Activated CD4-positive, alpha-beta T cell treated with anti-CD3 and anti-CD28 coated beads, Interleukin-2, amount 50 U/mL, for 24 hours (primary cell): ENCODE measurements around the gene KLK4.

ENCODE experiments used
- DNase-seq, 2 donors: peaks; one replicate each; pipeline ENCODE4 v3.0.0-alpha.2; 2020; ENCODE audit warnings: low read depth in 1 of 2, low spot score in 1 of 2

KLK4 gene

GRCh38 chr19:50911206-50912101, at the start of gene KLK4:
TSS of gene KLK4 (minus strand) at chr19:50911395. CDS start at chr19:50910738, 657 bp downstream.
- DNase-seq: no peak

DNA sequence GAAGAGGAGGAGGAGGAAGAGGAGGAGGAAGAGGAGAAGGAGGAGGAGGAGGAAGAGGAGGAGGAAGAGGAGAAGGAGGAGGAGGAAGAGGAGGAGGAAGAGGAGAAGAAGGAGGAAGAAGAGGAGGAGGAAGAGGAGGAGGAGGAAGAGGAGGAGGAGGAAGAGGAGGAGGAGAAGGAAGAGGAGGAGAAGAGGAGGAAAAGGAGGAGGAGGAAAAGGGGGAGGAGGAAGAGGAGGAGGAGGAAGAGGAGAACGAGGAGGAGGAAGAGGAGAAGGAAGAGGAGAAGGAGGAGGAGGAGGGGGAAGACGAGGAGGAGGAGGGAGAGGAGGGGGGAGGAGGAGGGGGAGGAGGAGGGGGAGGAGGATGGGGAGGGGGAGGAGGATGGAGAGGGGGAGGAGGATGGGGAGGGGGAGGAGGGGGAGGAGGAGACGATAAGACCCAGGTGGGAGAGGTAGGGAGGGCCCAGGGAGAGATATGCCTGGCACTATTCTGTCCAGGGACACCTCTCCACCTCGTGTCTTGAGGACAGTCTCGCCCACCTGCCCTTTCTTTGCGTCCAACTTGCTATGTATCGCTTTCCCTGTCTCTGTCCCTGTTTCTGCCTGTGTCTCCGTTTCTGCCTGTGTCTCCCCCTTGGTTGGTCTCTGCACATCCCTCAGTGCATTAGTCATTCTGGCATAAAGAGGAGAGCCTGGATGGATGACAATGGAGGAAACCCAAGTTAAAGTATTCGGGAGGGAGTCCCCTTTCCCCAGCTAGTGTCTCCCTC, 48.7 kb upstream of the KLK4 start:
- no peak for DNase-seq

- DNase-seq: no peak
These were observed 46.4 kb upstream of the KLK4 start for GRCh38 chr19:50957587-50957986.

DNA sequence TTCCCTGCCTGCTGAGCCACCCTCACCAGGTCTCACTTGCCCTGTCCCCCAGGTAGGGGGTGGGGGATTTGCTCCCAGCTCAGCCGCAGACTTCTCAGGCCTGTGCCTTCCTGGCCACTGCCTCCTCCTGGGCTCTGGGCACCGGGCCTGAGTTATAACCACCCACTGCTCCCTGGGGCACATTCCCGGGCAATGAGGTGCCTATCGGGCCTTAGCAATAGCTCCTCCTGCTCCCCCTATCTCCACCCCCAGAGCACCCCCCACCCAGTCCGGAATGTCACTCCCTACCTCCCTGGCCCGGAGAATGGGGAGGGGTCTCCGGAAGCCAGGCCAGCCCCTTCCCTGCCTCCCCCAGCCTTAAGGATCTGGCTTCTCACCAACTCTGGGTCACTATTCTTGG, 41.7 kb upstream of the KLK4 start, which contains the start of gene KLK5:
Gene KLK5 (minus strand): TSS at position 129 of the 400 bp plus-strand sequence. CDS start 381 bp downstream, outside the sequence.
- DNase-seq: no peak

- DNase-seq: no peak
These were observed 38.7 kb upstream of the KLK4 start for GRCh38 chr19:50949861-50950260.

GRCh38 chr19:50947123-50947522, 35.9 kb upstream of the KLK4 start:
- DNase-seq: no peak

- DNase-seq: no peak
These were observed 33.6 kb upstream of the KLK4 start for GRCh38 chr19:50944795-50945194.

DNA sequence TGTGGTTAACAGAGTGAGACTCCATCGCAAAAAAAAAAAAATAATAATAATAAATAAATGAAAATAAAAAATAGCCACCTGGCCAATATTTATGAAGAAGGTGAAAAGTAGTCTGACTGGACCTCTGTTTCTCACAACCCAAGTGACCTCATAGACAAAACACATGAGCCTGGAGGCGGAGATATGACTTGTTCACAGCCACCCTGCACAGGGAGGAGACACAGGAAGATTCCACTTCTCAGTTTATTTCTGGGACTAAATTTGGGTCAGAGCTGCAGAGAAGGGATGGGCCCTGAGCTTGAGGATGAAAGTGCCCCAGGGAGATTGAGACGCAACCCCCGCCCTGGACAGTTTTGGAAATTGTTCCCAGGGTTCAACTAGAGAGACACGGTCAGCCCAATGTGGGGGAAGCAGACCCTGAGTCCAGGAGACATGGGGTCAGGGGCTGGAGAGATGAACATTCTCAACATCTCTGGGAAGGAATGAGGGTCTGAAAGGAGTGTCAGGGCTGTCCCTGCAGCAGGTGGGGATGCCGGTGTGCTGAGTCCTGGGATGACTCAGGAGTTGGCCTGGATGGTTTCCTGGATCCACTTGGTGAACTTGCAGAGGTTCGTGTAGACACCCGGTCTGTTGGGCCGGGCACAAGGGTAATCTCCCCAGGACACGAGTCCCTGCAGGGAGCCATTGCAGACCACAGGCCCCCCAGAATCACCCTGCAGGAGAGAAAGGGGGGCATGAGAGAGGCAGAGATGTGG, 32.1 kb upstream of the KLK4 start:
- no peak for DNase-seq

DNA sequence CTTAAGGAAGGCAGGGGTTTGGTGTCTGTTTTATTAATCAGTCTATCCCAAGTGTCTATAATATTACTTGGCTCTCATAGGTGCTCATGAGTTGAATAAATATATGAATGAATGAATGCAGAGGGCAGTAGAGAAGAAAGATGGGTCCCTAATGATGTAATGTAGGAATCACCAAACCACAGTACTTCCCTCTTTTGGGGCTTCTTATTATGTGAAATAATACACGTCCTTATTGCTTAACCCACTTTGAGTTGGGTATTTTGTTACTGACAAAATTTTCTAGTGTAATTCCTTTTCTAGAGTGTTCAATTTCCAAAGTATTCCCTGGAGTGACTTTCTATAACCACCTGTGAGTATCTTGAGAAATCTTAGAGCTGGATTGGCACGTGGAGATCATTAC, 28.4 kb upstream of the KLK4 start:
- no peak for DNase-seq

GRCh38 chr19:50933640-50934039, 22.4 kb upstream of the KLK4 start:
- DNase-seq: no peak

DNA sequence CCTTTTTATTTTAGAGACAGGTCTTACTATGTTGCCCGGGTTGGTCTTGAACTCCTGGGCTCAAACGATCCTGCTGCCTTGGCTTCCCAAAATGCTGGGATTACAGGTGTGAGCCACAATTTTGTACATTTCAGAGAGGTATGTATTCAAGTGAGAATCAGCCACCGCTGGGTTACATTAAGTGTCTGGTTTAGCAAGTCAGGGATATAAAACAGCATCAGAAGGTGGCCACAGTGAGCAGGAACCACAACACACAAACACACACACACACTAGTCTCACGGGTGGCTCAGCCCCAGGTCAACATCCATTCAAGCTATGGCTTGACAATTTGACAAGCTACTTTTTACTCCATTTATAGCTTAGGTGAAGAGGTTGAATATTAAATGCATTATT, 21.5 kb upstream of the KLK4 start:
- no peak for DNase-seq

DNA sequence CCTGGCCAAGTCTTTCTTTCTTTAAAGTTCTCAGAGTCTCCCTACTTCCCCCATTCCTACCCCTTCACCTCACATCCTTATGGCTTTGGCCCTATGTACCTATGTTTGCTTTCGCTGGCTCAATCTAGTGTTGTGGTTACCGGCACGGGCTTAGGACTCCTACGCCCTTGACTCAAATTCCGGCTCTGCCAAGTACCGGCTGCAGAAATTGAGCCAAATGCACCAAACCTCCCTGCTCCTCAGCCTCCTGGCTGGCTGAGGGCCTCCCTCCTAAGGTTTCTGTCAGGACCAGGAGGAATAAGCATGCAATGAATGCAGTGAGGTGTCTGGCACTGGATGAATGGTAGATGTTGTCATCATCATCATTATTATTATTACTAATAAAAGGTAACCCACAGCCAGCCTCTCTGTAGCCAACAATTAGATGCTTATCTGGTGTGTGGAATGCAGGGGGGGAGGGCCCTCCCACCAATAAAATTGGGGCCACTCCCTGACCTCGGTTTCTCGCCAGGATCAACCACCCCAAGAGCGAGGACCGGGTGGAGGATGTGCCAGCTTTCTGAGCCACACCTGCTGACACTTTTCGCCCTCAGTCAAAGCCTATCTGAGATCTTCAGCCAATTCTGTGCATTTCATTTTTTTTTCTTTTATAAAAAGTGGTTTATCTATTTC, 21.0 kb upstream of the KLK4 start:
- DNase-seq: no peak

- DNase-seq: no peak
These were observed 19.8 kb upstream of the KLK4 start for GRCh38 chr19:50931023-50931422.

GRCh38 chr19:50928831-50929230, 17.6 kb upstream of the KLK4 start:
- no peak for DNase-seq

GRCh38 chr19:50926144-50926543, 14.9 kb upstream of the KLK4 start:
- no peak for DNase-seq

- no peak for DNase-seq
These were observed 14.5 kb upstream of the KLK4 start for GRCh38 chr19:50925734-50926133.

DNA sequence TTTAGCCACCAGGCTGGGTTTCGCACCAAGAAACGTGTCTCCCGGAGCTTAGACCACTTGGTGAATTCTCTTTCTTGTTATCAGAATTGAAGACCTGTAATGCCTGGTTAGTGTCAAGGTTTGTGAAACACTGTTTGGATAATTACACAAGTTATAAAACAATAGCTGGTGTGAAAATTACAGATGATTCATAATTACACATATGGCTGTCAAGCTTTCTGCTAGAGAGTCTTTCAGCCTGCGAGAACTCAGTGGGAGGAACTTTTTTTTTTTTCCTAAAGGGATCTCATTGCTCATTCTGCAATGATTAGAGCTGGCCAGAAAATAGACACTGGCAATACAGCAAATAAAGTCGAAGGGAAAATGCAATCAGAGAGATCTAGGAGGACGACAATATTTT, 13.4 kb upstream of the KLK4 start:
- no peak for DNase-seq

DNA sequence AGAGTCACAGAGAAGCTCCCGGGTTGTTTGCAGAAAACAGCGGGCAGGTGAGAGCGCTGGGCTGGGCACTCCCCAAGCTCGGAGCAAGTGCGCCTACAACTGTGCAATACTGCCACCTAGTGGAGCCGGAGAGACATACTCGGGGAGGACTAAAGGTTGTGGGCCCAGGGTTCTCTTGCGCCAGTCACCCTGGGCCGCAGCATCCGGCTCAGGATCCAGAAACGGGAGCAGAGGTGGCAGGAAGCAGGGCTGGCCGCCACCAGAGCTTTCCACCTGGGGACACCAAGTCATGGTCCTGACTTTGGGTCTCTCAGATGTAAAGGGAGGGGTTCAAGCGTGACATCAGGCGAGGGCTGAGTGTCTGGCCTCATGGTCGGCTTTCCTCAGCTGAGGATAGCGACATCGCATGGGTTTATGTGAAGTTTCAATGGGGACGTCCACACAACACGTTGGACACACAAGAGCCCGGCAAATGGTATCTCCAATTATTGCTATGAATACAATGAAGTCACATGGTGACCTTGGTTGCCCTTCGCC, 11.2 kb upstream of the KLK4 start:
- DNase-seq: peak; percentile 45 to 84

DNA sequence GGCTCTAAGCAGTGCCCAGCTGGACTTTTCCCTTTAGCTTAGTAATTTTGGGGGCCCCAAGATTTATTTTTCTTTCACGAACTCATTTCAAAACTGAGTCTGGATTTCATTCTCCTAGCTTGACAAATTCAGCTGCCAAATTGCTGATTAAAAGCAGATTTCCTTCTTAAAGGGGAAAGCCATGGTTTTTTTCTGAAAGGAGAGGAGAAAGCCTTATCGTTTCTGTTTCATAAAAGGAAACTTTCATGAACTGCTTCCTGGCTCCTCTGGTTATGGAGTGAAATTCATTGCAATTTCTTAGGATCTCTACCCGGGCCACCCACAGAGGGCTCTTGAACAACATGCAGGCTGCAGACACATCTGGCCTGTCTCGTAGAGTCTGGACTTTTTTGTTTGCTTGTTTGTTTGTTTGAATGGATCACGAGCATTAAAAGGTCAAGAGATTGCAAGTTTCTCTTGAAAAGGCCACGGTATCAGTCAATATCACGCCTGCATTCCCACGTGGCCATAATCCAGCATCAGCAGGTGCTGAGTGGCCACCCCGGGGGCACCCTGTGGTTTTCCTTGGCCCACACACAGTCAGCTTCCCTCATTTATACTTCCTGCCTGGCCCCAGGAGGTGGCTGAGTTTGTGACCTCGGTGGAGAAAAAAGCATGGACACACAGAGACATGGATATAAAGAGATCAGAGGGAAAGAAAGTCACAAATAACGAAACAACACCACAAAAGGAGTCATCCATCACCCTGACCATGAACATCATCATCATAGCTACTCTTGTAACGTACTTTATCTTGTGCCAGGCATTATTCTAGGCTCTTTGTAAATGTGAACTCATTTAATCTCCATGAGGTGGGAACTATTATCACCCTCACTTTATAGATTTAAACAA, 10.5 kb upstream of the KLK4 start:
- no peak for DNase-seq

- no peak for DNase-seq
These were observed 4.9 kb upstream of the KLK4 start for GRCh38 chr19:50916069-50916468.
